SIG-M5 (cell line): ENCODE data around the gene PDE1C.

ENCODE experiments used
- DNase-seq: peaks from one replicate; lab custom pipeline; 2025; lab: John Stamatoyannopoulos, UW

PDE1C gene

GRCh38 chr7:31991406-31991805 lies 78.8 kb downstream of the PDE1C start:
- no peak for DNase-seq

DNA sequence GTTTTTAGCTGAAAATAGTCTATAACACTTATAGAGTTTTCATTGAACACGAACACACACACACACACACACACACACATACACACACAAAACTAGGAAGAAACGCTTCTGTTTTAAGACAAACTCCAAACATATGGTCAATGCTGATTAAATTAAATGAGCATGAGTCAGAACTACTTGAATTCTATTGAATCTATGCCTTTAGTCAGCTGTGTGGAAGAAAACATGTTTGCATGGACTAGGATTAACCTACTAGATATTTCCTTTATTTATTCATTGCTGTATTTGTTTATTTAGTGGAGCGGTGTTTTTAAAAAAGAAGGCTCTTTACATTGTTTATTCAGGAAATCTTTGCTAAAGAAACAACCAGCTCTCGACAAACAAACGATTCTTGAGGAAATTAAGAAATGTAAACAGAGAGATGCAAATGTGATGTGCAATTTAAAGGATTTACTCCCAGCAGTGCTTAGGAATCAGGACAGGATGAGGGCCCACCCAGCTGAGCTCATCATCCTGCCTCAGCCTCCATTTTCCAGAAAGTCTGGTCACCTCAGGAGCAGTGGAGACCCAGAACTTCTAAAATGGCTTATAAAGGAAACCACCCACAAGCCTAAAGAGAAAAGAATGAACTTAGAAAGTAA lies 83.2 kb downstream of the PDE1C start:
- DNase-seq, result no peak

DNA sequence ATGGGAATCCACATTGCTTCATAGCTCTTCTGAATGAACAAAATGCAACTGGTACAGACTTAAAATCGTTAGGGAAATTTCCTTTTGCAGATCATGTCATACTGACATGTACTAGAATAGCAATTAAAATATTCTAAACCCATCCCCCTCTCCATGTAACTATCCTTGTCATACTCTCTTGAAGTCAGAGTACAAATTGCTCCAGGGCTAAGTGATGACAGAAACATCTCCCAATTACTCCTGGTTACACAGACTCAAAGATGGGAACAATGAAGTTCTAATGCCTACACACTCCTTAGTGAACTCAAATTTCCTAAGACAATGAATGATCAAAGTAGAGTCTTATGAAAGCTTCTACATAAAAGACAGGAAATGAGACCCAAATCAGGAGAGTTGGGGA lies 87.2 kb downstream of the PDE1C start:
- DNase-seq, result no peak

- no peak for DNase-seq
Measured at GRCh38 chr7:31981874-31982390, 88.3 kb downstream of the PDE1C start.

DNA sequence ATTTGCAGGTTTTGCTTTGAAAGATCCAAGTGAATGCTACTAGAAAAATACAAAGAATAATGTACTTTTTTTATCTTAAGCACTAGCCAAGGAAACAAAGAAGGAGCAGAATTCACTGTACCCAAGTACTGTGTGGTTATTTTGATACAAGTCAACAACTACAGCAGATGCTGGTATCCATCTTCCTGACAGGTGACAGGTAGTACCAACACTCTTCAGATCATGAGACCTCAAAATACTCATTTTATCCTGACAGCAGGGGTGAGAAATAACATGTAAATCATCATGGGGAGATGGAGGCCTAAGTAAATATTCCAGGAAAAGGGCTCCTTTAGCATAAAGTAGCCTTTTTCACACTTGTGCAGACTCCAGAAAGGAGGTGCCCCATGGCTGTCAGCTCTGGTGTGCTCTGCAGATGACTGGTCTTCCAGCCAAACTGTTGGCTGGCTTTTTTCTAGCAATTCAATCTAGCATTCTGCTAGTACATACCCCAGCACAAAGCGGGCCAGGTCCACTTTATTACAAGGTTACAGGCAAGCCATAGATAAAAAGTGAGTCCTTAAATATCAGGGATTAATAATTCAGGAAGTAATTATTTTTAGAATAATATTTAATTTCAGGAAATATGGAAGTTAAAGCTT lies 90.4 kb downstream of the PDE1C start:
- DNase-seq, result no peak

DNA sequence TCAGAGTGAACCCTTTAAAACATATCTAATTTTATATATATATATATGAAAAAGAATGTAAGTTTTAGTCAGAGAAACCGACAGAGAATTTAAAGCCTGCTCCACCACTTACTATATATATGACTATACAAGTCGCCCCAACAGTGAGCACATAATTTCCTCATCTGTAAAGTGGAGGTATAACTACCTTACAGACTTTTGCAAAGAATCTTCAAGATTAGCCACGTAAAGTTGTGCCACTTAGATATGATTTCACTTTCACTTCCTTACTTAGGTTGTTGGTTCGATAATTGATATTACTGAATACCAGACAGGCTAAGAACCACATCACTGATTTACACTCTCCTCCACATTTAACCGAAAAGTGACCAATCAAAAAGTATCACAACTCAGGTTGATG lies 94.7 kb downstream of the PDE1C start:
- no peak for DNase-seq

- DNase-seq, result no peak
Measured at GRCh38 chr7:31974351-31974750, 95.9 kb downstream of the PDE1C start.

DNA sequence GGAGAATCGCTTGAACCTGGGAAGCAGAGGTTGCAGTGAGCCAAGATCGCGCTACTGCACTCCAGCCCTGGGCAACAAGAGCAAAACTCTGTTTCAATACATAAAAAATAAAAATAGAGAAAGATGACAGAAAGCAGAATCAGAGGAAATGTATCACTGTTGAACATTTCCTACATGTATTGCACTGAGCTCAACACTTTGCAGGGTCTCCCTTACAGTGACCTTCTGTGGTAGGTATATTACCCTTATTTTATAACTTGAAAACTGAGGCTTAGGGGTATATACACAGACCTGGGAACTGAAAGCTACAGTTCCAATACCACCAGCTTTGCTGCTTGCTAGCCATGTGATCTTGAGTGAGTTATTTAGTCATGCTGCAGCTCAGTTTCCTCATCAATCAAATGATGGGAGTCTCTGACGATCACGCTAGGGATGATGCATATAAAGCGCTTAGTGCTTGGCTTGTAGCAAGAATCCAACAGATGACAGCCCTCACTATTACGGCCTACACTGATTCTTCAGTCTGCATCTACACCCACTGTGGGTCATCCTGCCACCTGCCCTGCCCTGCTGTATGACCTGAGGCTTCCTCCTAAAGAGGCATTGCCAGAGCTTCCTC lies 99.0 kb downstream of the PDE1C start:
- no peak for DNase-seq

- DNase-seq, result no peak
Measured at GRCh38 chr7:31970501-31970900, 99.7 kb downstream of the PDE1C start.

DNA sequence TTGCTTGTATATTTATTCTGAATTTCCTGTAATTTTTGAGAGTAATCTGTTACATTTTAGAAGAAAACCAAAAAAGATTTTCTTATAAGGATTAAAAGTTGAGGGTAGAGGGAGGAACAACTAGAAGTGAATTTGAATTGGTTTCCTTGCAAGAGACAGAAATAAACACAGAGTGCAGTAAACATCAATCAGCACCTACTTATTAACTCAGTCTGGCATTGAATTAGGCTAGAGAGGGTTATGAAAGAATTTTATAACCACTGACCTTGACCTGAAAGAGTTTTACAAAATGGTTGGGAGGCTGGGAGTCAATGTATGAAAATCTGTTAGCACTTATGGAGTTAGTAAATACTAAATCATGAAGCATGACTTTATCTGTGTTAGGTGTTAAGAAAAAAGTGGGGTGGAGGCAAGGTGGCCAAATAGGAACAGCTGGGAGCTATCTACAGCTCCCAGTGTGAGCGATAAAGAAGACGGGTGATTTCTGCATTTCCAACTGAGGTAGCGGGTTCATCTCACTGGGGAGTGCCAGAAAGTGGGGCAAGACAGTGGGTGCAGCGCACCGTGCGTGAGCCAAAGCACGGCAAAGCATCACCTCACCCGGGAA lies 106.5 kb downstream of the PDE1C start:
- DNase-seq, result no peak

DNA sequence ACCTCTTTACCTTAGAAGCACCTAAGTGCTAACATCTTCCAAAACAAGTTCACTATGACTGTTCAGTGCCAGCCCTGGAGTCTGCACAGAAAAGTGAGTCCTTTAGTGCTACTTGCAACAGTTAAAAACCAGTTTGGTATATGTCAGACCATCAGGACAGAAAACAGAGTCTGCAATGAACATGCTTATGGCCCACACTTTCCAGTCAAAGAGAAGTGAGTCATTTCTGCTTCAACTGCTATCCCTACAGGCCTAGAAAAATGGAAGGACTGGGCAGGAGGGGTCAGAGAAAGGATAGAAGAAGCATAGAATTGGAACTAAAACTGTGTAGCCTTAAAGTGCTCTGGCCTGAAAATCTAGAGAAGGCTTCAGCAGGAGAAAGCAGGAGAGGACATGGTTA lies 108.0 kb downstream of the PDE1C start:
- no peak for DNase-seq

GRCh38 chr7:31958226-31958625 lies 112.0 kb downstream of the PDE1C start:
- DNase-seq, result no peak

GRCh38 chr7:31957756-31958155 lies 112.5 kb downstream of the PDE1C start:
- no peak for DNase-seq

DNA sequence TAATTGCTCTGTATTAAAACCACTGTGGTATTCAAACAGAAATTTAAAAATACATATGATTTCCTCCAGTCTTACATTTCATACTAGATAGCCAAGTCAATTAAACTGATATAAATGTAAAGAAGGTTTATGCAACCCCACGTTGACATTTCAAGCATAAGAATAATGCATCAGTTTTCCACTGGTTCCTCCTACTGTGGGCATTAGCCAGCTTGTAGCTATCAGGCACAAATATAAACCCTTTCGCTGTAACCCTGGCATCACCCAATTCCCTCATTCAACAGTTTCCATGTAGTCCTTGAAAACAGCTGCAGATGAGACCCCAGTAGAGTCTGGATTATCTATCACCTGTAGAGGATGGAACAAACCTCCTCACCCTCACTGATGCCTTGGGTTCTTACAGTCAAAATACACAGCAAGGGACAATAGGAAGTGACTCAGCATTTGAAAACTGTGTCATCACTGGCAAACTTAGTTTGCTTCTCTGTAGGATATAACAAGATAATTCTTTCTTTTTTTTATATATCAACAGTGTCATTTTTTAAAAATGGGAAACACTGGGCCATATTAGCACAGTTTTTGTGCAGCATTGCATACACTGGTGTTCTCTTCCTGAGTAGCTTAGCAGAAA lies 113.0 kb downstream of the PDE1C start:
- no peak for DNase-seq

- DNase-seq, result no peak
Measured at GRCh38 chr7:31955641-31956040, 114.6 kb downstream of the PDE1C start.

DNA sequence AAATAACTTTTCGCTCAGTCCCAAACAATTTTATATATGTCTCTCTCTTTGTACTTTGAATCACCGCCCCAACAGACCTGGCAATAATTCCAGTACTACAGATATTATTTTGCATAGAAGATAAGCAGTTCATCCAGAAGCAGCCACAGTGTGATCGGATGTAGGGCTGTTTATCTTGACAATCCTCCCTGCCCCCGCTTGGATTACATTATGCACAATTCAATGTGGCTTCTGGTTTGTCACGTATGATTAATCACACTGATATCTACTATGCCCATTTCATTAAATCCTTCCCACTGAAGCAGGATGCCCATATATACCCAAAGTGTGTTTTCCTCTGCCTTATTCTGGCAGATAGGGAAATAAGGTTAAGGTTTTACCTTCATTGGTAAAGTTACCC lies 115.2 kb downstream of the PDE1C start:
- no peak for DNase-seq

DNA sequence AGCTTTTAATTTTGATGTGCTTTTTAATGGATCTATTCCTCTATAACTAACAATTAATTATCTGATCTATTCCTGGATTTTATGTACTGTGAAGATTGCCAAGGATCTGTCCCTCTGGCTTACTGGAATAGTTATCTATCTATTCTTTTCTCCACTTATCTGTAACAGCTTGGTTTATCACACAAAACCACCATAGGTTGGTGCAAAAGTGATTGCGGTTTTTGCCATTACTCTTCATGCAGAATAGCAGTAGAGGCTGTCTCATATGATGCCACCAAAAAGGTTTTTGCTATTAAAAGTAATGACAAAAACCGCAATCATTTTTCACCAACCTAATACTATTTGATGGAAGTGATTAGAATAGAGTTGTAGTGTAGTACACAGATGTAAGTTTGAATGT lies 115.7 kb downstream of the PDE1C start:
- DNase-seq, result no peak

- DNase-seq, result no peak
Measured at GRCh38 chr7:31953432-31953831, 116.8 kb downstream of the PDE1C start.

- DNase-seq, result no peak
Measured at GRCh38 chr7:31950091-31950755, 120.0 kb downstream of the PDE1C start.

DNA sequence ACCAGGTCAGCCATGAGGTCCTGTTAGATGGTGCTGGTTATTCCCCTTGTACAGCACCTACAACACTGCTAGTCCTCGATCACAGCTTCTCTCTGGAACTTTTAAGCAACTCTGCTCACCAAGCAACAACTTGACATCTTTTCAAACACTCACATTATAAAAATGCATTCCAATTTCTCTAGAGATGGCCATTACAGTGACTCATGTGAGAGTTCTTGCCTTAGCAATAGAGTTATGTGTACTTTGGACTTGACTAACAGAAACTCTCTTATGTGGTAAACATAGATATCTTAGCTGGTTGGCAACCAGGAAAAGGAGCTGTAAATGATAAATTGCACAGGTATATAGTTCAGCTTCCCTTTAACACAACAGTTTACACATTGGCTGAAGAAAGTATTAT lies 122.2 kb downstream of the PDE1C start:
- no peak for DNase-seq

DNA sequence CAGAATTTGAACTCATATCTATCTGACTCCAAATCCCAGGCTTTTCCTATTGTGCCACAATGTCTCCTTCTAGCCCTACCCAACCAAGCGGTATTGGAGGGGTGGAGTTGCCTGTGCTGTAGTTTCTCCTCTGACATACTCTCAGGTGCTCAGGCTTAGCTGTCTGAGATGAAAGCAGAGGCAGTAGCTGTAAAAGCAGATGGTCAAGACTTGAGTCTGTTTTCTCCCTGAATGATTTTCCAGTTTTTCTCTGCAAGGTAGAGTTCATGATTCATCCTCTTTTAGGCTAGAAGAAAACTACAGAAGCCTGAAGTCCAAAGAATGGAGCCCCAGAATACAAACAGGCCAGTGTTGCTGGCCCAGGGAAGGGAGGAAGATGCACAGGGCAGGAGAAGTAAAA lies 130.0 kb downstream of the PDE1C start:
- no peak for DNase-seq

DNA sequence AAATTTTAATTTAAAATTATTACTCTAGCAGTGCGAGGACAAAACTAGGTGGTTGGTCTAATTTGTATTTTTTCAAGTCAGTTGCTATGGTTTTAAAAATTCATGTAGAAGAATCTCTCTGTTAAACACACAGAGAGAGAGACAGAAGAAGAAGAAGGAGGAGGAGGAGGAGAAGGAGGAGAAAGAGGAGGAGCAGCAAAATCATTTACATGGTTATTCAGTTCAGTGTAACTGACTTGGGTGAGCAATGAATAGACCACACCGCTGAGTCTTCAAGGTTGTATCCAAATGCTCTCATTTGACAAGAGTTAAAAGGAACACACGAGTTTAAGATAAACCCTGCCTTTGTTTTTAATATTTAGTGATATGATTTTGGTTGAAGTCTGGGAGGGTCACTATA lies 131.1 kb downstream of the PDE1C start:
- DNase-seq, result no peak
